NCI-H1930 (cell line): ENCODE results near the gene CEP72.
"Not testable (repeated sequence)": the region's sequence is repeated elsewhere in the genome, so short reads cannot be mapped to it uniquely, and the experiment has no call there.

Experiments used
- DNase-seq, 2 experiments: peaks; one replicate each; lab custom pipeline; 2025; lab: John Stamatoyannopoulos, UW

The CEP72 gene, protein sequence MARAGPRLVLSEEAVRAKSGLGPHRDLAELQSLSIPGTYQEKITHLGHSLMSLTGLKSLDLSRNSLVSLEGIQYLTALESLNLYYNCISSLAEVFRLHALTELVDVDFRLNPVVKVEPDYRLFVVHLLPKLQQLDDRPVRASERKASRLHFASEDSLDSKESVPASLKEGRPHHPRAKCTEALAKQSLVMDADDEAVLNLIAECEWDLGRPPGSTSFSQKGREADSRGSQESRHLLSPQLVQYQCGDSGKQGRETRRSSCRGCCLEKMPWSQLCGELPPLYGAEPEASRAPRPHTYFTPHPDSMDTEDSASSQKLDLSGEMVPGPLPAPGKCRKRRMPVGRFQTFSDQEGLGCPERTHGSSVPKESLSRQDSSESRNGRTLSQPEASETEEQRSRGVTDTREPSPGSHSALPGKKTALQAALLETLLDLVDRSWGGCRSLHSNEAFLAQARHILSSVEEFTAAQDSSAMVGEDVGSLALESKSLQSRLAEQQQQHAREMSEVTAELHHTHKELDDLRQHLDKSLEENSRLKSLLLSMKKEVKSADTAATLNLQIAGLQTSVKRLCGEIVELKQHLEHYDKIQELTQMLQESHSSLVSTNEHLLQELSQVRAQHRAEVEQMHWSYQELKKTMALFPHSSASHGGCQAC

DNA sequence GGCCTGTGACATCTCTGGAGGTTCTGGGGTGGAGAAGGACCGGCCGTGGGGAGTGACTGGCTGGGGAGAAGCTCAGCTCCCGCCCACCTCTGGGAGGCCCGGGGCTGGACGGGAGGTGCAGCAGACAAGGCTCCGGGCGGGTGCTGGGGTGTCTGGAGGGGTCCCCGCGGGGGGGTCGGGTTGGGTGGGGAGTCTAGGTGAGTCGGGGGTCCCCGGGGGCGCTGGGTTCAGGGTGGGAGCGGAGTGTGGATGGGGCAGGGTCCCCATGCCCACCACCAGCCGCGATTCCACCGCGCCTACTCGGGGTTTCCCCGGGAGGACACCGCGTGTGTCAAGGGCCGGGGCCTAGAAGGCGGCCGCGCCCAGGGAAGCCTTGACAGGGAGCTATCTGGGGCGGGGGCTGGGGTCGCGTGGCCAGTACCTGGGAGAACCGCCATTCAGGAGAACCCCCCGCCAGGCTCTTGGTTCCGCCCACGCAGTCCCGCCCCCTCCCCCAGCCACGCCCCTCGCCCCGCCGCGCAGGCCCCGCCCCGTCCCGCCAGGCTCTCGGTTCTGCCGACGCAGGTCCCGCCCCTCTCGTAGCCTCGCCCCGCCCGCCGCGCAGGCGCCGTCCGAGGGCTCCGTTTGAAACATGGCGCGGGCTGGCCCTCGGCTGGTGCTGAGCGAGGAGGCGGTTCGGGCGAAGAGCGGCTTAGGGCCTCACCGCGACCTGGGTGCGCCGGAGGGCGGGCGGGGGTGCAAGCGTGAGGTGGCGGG, at the start of gene CEP72:
CEP72 (plus strand) TSS at position 610 of the 756 bp plus-strand sequence; CDS start at position 632, 22 bp downstream.
- peak; percentile 92 to 95 for DNase-seq

DNA sequence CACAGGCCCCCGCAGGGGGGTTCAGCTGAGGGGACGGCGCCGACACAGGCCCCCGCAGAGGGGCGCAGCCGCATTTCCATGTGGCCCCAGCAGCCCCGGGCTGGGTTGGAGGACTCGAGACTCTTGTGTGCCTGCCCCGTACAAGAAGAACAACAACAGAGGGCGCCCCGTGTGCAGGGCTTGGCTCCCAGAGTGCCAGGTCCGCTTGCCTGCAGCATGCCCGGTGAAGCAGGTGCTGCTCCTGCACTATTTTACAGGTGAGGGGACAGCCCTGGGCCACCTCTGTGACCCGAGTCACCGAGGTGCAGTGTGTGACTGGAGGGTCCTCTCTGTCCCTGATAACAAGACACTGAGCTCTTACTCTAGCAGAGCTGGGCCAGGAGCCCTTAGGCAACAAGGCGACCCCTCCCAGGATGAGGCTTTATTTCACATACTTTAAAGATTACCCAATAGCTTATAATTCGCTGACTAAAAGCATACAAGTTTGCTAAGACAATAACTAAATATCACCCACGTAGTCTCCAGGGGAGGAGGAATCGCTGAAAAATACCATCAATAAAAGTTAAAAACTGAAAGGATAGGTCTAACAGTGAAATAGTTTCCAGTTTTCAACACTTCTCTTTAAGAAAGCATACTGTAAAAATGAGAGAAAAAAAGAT, 46.2 kb upstream of the CEP72 start:
- DNase-seq: no peak

DNA sequence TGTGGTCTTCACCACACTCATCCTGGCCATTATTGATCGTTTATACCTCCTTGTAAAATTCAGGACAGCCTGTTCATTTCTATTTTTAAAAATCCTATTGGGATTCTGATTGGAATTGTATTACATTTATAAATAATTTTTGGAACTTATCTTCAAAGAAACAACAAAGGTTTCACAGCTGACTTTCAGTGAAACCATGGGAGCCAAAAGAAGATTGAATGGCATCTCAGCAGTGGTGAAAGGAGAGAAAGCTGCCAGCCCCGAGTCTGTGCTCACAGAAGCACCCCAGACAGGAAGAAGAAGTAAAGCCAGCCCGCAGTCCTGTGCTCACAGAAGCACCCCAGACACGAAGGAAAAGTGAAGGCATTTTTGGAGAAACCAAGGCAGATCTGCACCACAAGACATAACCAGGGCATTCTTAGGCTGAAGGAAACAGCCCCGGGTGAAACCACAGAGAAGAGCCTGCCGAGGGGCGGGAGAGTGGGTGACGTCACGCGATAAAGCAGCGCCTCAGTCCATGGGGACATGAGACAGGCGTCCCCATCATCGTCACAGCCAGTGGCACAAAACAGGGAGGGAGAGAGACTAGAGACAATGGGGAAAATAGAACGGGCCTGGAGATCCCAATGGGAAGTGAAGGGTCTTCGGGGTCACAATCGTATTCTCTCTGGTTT, 45.4 kb upstream of the CEP72 start:
- DNase-seq: no peak

DNA sequence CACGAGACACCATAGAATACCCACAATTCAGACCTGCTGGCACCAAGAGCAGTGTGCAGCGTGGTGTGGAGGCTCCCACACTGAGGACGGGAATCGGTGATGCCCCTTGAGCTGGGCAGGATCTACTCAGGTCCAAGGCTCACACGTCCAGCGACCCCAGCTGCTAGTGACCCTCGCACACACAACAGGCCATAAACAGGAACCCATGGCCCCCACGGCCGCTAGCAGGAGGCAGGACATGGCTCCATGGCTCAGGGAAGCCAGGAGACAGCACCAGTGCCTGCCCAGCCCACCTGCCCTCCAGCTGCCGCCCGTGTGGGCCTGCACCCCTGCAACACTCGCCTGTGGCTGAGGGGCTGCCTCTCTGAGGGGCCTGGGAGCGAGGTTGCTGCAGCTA, 44.5 kb upstream of the CEP72 start:
- DNase-seq: no peak

DNA sequence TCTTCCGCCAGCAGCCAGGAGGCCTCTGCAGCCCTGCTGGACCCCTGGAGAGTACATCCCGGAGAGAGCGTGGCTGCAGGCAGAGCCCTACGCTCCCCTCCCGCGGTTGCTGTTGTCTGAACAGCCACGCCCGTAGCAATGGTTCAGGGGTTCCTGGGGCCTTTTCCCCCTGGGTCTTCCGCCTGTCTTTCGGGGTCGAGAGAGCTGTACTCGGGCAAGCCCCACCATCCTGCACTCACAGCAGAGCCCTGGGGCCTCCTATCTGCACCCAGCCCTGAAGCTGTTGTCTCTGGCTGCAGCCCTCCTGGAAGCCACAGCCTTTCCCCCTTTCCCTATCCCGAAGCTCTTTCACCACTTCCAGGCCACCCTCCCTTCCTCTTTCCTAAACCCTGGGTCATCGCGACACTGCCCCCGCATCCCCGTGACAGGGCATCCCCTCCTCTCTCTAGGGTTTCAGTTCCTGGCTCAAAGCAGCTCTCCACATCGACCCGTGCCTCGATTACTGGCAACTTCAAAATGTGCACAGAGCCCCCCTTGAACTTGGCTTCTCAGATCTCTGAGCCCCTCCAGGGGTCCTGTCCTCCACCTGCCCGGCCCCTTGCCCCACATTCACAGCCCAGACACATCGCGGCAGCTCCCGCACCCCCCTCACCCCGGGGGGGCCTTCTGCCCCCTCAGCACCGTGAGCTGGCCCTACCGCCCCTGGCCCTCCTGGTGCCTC, 43.9 kb upstream of the CEP72 start:
- no peak for DNase-seq

DNA sequence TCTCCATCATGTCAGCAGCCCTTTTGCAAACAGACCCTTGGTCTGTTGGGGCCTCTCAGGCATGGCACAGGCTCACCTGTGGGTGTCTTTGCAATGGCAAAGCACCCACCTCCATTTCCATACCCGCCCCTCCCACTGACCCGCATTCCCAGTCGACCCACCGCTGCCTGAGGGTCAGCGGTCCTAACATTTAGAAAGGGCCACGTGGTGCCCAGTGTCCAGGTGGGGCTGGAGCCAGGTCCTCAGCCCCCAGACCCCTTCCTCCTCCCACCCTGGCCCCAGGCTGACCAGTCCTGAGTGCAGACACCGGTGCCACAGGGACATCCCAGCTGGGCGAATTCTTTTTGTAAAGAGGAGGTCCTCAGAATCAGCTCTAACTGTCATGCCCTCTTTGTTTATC, 43.3 kb upstream of the CEP72 start:
- no peak for DNase-seq

DNA sequence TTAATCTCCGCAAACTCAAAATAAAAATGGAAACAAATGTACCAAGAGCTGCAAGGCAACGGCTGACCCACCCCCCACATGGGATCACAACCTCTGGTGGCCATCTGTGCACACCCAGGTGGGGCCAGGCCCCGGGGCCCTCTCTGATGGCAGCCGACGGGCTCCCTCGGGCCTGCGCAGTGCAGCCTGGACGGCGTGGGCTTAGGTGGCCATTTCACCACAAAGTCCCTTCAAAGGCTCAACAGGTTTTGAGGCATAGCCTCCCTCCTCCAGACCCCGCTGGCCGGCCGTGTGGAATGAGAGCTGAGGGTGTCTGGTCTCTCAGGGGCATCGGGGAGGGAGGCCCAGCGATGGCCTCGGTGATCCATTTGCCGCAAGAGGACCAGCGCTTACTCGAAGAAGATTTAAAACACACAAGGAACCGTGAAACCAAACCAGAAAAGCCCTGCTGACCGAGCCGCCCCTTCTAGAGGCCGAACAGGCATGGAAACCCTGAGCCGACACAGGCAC, 42.7 kb upstream of the CEP72 start:
- DNase-seq: no peak

DNA sequence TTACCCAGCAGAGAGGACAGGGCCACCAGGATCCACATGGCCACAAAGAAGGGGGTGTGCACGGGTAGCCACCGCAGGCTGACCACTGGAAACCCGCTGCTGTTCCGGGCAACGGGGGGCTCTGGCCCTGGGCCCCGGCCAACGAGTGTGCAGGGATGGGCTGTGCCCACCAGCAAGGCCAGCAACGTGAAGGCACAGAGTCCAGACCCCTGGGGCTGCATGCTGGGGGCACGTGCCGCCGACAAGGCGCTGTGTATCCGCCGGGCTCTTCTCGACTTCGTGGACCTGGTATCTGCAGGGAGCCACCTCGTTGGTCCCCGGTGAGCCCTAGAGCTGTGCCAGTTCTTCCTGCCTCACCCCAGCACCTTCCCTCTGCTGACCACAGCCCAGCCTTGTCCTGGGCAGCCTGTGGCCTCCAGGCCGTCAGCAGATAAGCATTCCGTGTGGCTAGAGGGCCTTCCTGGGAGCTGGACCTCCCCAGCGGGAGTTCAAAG, 42.2 kb upstream of the CEP72 start:
- DNase-seq: no peak

DNA sequence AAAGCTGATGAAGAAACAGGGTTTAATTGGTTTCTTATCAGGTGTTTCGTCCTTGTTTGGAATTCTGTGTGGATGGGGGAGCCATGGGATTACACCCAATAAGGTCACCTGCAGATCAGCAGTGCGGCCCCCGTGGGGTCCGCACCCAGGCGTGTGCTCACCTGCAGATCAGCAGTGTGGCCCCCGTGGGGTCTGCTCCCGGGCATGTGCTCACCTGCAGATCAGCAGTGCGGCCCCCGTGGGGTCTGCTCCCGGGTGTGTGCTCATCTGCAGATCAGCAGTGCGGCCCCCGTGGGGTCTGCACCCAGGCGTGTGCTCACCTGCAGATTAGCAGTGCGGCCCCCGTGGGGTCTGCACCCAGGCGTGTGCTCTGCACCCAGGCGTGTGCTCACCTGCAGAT, 41.7 kb upstream of the CEP72 start:
- DNase-seq: no peak

DNA sequence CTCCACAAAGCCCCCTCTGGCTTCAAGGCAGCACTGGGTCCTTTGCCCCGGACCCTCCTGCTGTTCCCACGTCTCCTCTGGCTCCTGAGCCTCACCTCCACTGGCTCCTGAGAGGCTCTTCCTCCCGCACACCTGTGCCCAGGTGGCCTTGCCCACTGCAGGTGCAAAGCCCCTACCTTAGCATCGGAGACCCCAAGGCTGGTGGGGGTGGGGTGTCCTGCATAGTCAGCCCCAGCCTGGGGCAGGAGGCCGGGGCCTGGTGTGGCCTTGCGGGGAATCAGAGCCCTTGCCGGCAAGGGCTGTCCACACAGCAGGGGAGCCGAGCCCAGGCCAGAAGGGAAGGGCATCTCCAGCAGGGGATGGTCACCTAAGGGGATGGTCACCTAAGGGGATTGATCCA, 41.3 kb upstream of the CEP72 start:
- no peak for DNase-seq

DNA sequence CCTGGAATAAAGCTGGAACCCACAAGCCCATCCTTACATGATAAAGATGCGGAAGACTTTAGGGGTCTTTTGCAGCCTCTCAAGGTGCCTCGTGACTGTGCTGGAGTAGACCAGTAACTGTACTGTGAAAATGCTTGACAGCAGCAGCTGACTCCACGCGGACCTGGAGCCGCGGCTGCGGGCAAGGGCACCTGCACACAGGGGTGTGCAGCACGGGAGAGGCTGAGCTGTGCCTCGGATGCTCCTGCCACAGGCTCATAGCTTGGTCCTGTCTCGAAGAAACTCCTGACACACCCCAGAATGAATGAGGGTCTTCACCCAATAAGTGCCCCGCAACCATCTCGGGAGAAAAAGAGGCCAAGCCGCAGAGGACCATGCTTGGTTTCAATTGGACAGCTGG, 40.3 kb upstream of the CEP72 start:
- DNase-seq: no peak

DNA sequence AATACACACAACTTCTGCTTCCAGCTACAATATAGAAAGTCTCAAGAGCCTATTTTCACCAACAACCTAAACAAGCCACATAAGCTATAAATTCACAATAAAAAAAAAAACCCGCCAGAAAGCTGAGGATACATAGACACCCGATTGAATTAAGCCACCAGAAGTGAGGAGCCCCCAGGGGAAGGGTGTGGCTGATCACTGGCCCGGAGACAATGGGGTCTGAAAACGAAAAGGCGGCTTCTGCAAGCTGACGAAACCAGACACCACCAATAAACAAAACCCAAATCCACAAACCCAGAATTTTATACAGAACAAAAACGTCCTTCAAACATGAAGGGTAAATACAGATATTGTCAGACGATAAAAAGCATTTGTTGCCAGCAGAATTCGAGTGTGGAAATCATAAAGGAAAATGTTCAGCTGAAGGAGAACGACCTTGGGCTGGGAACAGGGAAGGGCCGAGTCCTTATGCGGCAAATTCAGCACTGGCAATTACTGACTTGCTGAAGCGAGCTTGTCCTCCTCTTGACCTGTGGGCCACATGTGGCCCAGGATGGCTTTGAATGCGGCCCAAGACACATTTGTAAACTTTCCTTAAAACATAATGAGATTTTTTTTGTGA, 39.6 kb upstream of the CEP72 start:
- peak; percentile 63 to 81 for DNase-seq

DNA sequence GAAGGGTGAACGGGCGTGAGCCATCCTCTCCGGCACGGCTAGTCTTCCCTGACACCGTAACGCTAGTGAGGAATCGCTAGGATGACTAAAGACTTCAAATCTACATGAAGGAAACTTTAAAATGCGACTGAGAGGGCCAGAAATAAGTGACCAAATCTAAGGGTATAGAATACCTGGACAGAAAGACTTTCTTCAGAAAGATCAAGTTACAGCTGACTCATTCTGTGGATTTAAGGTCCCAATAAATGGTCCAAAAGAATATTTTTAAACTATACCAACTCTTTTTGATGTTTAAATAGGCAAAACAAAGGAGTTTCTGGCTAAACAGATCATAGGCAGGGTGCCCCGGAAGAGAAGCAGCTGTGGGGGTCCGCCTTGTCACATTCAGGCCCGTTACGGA, 38.9 kb upstream of the CEP72 start:
- DNase-seq: no peak

DNA sequence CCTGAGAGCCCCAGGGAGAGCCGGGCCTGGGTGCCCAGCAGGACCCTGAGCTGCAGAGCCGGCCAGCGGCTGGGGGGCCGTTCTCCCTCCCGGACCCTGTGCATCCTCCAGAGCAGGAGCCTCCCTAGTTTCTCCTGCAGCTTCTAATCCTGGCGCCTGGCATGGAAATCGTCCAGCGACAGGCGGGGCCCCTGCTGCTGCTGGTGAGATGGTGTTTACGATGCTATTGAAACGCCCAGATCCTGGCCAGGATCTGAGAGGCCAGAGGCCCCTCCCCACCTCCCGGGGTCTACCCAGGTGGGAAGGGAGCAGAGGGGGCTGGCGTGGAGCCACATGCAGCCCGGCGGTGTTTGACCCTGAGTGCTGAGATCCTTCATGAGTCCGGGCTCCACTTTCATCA, 38.2 kb upstream of the CEP72 start:
- no peak for DNase-seq

DNA sequence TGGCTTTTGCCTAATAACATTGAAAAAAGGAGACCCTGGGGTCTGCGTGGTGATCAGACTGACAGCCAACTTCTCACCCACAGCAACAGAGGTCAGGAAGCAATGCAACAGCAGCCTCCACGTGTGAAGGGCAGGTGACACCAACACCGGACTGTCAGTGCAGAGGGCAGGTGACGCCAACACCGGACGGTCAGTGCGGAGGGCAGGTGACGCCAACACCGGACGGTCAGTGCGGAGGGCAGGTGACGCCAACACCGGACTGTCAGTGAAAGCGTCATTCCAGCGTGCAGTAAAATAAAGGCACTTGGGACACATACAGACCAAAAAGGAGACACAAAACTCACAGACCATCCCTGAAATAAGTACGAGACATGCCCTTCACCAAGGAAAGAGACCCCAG, 37.2 kb upstream of the CEP72 start:
- no peak for DNase-seq

DNA sequence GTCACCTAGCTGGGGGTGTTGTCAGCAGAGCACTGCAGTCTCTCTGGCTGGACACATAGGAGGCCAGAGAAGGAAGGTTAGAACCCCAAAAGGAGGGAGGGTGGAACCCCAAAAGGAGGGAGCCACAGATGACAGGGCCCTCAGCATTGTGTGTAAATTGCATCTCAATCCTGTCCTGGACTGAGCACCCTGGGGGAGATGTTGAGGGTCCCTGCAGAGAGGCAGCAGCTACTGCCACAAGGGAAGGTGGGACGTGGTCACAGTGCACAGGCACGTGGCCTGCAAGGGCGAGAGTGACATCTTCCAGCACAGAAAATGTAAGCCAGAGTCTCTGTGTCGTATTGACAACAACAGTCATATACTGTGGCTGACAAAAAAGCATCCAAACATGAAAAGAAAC, 36.5 kb upstream of the CEP72 start:
- DNase-seq: no peak

DNA sequence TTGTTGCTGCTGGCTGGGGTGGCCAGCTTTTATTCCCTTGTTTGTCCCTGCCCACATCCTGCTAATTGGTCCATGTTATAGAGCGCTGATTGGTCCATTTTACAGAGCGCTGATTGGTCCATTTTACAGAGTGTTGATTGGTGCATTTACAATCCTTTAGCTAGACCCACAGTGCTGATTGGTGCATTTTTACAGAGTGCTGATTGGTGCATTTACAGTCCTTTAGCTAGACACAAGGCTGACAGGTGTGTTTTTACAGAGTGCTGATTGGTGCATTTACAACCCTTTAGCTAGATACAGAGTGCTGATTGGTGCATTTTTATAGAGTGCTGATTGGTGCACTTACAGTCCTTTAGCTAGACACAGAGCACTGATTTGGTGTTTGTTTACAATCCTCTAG, 34.9 kb upstream of the CEP72 start:
- DNase-seq: not testable (repeated sequence)

DNA sequence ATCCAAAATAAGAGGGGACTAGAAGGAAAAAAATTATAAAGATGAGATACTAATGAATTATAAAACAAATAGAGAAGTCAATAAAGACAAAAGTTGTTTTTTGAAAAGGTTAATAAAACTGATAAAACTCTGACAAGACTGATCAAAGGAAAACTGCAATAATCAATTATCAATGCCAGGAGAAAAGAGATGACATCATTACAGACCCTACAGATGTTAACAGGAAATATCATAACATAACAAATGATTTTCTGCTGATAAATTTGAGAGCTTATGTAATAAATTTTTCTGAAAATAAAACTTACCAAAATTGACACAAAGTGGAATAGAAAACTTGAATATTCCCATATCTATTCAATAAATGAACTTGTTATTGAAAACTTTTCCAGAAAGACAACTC, 34.3 kb upstream of the CEP72 start:
- DNase-seq: no peak

DNA sequence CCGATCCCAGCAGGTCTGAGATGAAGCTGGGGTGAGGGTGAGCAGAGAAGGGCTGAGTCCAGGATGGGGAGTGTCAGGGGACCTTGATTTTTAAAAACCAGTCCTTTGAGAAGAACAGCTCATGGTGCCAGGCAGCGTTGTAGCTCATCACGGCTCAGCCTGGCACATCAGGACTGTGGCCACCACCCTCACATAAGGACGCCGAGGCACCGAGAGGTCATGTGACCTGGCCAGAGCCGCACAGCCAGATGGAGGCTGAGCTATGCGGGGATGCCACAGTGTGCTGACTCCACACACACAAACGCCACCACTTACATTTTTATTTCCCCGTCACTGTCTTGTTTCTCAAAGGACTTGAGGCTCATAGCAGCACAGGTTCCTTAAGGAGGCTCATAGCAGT, 32.9 kb upstream of the CEP72 start:
- no peak for DNase-seq

DNA sequence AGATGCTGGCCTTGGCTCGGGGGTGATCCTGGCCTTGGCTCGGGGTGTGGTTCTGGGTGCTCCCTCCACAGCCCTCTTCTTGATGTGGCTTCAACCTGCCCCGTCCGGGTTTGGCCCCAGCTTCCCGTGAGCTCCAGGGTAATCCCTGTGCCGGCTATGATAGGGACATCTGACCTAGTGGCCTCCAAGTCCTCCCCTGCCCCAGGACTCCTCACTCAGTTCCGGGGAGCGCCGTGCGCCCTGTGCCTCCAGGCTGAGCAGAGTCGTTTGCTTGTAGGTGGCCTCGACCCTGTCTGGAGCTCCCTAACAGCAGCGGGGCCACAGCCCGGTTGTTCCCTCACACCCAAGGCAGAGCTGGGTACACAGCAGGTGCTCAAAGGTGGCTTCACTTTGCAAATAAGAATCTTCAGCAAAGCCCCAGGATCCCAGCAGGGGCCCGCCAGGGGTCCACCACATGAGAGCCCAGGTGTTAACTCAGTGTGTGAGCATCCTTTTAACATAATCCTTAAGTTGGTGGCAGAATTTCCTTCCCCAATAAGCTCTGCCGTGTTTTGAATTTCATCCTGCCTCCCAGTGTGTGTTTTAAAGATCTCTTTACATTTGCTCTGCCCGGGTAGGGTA, 32.3 kb upstream of the CEP72 start:
- no peak for DNase-seq
